Nephron progenitor cell (in vitro differentiated cells): ENCODE results near the gene RAMAC.
A peak's percentile ranks its signal among the peaks of the same experiment; 100 is the strongest.

ENCODE experiments used
- DNase-seq: peaks from one replicate; pipeline ENCODE4 v3.0.0; 2021
- H3K27ac Mint-ChIP-seq: 2 replicates; pipeline ENCODE4 v1.8.0; 2021; ENCODE audit warnings: mild to moderate bottlenecking, moderate library complexity, mixed read lengths
- H3K27me3 Mint-ChIP-seq: 2 replicates; pipeline ENCODE4 v1.8.0; 2021; ENCODE audit warnings: mild to moderate bottlenecking, low read depth, mixed read lengths; ENCODE audit not compliant: poor library complexity
- H3K36me3 Mint-ChIP-seq: 2 replicates; pipeline ENCODE4 v1.8.0; 2021; ENCODE audit warnings: low read depth, mixed read lengths
- H3K4me1 Mint-ChIP-seq: 2 replicates; pipeline ENCODE4 v1.8.0; 2021; ENCODE audit warnings: mixed read lengths
- H3K4me3 Mint-ChIP-seq: 2 replicates; pipeline ENCODE4 v1.8.0; 2021; ENCODE audit warnings: mild to moderate bottlenecking, moderate library complexity, mixed read lengths
- H3K9me3 Mint-ChIP-seq: 2 replicates; pipeline ENCODE4 v1.8.0; 2021; ENCODE audit warnings: mild to moderate bottlenecking, moderate library complexity, mixed read lengths
- TF ChIP-seq, protein P1 (sequence below): fragments of 200-600 bp; sonication (generic); IDR thresholded peaks from 2 replicates; pipeline ENCODE4 v1.5.0; 2021; ENCODE audit warnings: antibody characterized with exemption

RAMAC gene

DNA sequence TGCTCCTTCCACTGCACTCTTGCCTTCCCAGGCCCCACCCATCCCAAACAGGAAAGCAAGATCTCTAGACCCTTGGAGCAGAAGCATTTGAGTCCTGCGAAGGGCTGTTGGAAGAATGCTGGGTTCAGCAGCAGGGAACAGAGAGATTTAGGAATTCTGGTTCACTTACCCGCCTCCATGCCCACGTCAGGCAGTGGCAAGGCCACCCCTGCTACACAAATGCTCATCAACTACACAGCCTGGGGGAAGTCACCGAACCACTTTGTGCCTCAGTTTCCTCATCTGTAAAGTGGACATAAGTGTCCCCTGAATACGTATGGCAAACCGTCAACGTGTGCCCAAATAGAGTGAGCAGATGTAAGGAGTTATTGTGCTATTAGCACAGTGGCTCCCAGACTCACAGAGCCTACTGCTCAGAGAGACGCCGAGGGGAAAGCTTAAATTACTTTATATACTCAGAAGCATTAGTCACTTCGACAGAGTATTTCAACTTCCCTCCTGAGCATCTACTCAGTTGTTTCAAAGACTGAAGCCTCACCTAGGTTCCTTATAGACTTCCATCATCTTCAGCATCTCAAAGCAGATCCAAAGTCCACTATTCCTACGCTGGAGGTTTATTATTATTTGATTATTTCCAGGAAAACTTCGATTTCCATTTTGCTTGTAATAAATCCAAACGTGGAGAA, 34.4 kb upstream of the RAMAC start:
- Mint-ChIP-seq H3K4me1 (peaks cover 12% of the 10 kb centered on the region), H3K27me3 (peaks cover 14% of the 10 kb centered on the region), H3K4me3 (no peak overlapping the region), H3K9me3 (no peaks in the 10 kb centered on the region), H3K27ac (no peak overlapping the region), H3K36me3 (peaks cover under 1% of the 10 kb centered on the region)
- TF ChIP-seq, protein P1, sequence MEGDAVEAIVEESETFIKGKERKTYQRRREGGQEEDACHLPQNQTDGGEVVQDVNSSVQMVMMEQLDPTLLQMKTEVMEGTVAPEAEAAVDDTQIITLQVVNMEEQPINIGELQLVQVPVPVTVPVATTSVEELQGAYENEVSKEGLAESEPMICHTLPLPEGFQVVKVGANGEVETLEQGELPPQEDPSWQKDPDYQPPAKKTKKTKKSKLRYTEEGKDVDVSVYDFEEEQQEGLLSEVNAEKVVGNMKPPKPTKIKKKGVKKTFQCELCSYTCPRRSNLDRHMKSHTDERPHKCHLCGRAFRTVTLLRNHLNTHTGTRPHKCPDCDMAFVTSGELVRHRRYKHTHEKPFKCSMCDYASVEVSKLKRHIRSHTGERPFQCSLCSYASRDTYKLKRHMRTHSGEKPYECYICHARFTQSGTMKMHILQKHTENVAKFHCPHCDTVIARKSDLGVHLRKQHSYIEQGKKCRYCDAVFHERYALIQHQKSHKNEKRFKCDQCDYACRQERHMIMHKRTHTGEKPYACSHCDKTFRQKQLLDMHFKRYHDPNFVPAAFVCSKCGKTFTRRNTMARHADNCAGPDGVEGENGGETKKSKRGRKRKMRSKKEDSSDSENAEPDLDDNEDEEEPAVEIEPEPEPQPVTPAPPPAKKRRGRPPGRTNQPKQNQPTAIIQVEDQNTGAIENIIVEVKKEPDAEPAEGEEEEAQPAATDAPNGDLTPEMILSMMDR = no peak
- DNase-seq = no peak

DNA sequence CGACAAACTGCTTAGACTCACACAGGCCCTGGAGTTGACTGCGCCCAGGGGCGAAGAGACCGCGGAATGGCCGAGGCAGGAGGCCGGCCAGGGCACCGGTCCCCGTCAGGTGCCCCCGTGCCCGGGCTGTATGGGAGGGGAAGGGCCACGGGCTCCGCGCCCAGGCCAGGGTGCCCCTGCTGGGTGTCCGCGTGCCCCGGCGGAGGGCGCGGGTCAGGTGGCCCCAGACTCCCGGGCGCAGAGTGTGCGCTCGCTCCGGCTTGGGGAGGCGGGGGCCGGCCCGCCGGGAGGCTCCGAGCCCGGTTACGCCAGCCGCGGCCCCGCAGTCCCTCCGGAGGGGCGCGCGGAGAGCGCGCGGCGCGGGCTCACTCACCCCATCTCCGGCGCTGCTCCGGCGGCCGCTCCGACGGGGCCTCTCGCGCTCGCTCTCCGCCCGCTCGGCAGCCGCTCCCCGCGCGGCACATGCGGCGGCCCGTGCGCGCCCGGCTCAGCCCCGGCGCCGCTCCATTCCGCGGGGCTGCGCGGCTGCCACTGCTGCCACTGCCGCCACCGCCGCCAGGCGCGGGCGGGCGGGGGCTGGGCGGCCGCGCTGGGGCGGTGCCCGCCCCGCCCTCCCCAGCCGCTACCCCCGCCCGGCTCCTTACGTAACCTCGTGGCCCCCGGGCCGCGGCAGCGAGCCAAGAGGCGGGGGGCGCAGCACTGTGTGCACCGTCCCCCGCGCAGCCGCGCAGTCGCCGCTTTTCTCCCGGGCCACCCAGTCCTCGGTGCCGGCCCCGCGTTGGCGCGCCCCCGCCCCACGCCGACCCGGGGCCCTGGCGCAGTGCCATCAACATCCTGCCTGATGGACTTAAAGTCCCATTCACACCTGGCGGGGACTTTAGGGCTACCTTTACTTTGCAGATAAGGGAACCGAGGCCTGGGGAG, 33.6 kb upstream of the RAMAC start, which contains the start of gene HOMER2:
Gene HOMER2, minus strand, starts transcription at position 563 of the 924 bp plus-strand sequence. Its CDS starts 185 bp downstream, at position 378.
- Mint-ChIP-seq H3K4me3 (peak within 1 kb of the TSS; percentile 80), H3K9me3 (no peaks in the 10 kb centered on the region), H3K27me3 (peaks cover 14% of the 10 kb centered on the region), H3K27ac (no peak within 1 kb of the TSS), H3K36me3 (no peaks in the 10 kb centered on the region), H3K4me1 (peaks cover 4% of the 10 kb centered on the region)
- TF ChIP-seq, protein P1 = no peak
- DNase-seq = peak; percentile 71

DNA sequence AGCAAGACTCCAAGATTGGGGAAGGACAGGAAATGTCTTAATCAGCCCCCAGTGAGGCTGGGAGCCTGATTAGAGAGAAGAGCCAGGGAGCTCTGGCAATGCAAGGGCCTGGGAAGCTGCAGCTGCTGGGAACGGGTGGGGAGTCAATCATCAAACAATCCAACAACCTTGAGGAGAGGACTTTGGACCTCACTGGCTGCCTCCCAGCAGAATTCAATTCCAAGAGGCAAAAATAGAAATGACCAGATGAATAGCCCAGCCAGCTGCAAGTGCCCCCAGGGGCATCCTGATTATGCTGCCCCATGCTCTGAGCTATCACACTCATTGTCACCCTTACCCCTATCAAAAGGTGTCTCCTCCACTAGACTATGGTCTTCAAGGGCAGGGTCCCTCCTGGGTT, 27.4 kb upstream of the RAMAC start:
- Mint-ChIP-seq H3K4me1 (no peaks in the 10 kb centered on the region), H3K4me3 (no peak overlapping the region), H3K27me3 (peaks cover 14% of the 10 kb centered on the region), H3K9me3 (no peaks in the 10 kb centered on the region), H3K27ac (no peak overlapping the region), H3K36me3 (no peaks in the 10 kb centered on the region)
- no peak for DNase-seq
- TF ChIP-seq, protein P1 = no peak

DNA sequence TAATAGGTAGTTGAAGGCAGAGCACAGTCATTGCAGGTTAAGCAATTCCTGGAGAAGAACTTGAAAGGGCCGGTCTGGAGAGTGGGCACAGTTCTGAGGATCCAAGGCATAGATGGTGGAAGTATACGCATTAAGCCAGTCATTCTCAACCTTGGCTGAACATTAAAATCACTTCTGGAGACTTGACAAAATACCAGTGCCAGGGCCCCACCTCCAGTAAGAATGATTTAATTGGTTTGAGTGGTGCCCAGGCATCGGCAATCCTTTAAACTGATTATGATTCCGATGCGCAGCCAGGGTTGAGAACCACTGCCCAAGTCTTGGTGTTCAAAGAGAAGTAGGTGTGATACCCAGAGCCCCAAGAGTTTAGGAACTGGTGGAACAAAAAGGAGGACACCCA, 26.6 kb upstream of the RAMAC start:
- no peak overlapping the region for H3K27ac Mint-ChIP-seq
- H3K4me3 Mint-ChIP-seq = no peak overlapping the region
- DNase-seq = no peak
- H3K36me3 Mint-ChIP-seq = no peaks in the 10 kb centered on the region
- no peaks in the 10 kb centered on the region for H3K4me1 Mint-ChIP-seq
- H3K9me3 Mint-ChIP-seq = no peaks in the 10 kb centered on the region
- TF ChIP-seq, protein P1 = no peak
- peaks cover 14% of the 10 kb centered on the region for H3K27me3 Mint-ChIP-seq

DNA sequence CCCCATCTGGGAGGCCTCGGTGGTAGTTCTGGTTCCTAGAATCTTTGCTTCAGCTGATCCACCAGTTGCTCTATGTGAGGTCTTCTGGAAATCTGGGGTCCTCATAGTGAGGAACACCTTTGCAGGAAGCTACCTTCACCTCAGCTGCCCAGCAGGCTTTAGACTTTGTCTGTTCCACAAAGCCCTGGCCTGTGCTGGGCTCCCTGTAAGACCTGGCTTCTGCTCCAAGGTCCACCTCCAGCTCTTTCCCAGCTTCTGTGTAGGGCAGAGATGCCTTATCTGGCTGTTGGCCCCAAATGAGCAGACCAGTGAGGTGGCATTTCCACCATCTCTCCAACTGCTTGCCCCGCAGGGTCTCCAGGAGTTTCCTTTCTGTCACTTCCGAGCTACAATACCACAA, 25.2 kb upstream of the RAMAC start:
- Mint-ChIP-seq H3K36me3 (no peaks in the 10 kb centered on the region), H3K9me3 (no peaks in the 10 kb centered on the region), H3K4me1 (no peaks in the 10 kb centered on the region), H3K27me3 (peaks cover 13% of the 10 kb centered on the region), H3K4me3 (no peak overlapping the region), H3K27ac (no peak overlapping the region)
- TF ChIP-seq, protein P1 = no peak
- no peak for DNase-seq
